Gastroesophageal sphincter (tissue), 4 donors: ENCODE data around the gene DQX1. TPM values are rescaled to one million over a fixed set of nuclear protein-coding genes. Genes with fewer than 3 reads are reported as not detected.

Experiments used
- ATAC-seq: fragments of 150-250 bp; one replicate; pipeline ENCODE4 v1.9.1; 2016; ENCODE audit warnings: mild to moderate bottlenecking, moderate library complexity
- H3K27ac ChIP-seq, 4 donors: fragments of 200-600 bp; sonication (generic) in 3 of 4; 1 replicate in 3 of 4; 2 replicates in 1 of 4; pipeline ENCODE4 v1.5.1; 2016 to 2019
- H3K27me3 ChIP-seq: fragments of 200-600 bp; sonication (generic); one replicate; pipeline ENCODE4 v1.5.1; 2019
- H3K36me3 ChIP-seq, 2 donors: fragments of 200-600 bp; sonication (generic); one replicate each; pipeline ENCODE4 v1.5.1; 2019; ENCODE audit warnings: control low read depth in 1 of 2
- H3K4me1 ChIP-seq, 3 donors: fragments of 200-600 bp; sonication (generic); 1 replicate in 2 of 3; 2 replicates in 1 of 3; pipeline ENCODE4 v1.5.1; 2016 to 2019; ENCODE audit warnings: control low read depth in 2 of 3
- H3K4me3 ChIP-seq, 2 donors: fragments of 200-600 bp; sonication (generic); one replicate each; pipeline ENCODE4 v1.5.1; 2019; ENCODE audit warnings: mild to moderate bottlenecking in 1 of 2, moderate library complexity in 1 of 2
- H3K9me3 ChIP-seq, 3 donors: fragments of 200-600 bp; sonication (generic); one replicate each; pipeline ENCODE4 v1.5.1; 2017 to 2019; ENCODE audit warnings: control low read depth in 2 of 3
- CTCF ChIP-seq, 4 experiments: fragments of 200-600 bp in 2 of 4; fragments of 450-650 bp in 2 of 4; sonication (generic) in 1 of 4; IDR thresholded peaks; one replicate each; pipeline ENCODE4 v1.5.1; 2017 to 2019; ENCODE audit warnings: antibody characterized with exemption in 4 of 4, mild to moderate bottlenecking in 2 of 4, moderate library complexity in 2 of 4
- EP300 ChIP-seq: sonication (generic); formaldehyde crosslinking; IDR thresholded peaks from one replicate; pipeline ENCODE4 v1.6.1; 2017; ENCODE audit warnings: antibody characterized with exemption, mild to moderate bottlenecking
- POLR2A ChIP-seq, 2 donors: fragments of 450-650 bp; IDR thresholded peaks; one replicate each; pipeline ENCODE4 v1.6.1; 2017; ENCODE audit warnings: antibody characterized with exemption in 2 of 2, mild to moderate bottlenecking in 2 of 2, moderate library complexity in 1 of 2
- POLR2AphosphoS5 ChIP-seq: sonication (generic); formaldehyde crosslinking; IDR thresholded peaks from one replicate; pipeline ENCODE4 v1.6.1; 2017; ENCODE audit warnings: antibody characterized with exemption
- whole genome bisulfite sequencing, 2 donors: methylation state at CpG; one replicate each; pipeline ENCODE4 v1.1.5; 2018; ENCODE audit warnings: low coverage in 1 of 2; 5-methylcytosine and 5-hydroxymethylcytosine counted together
- total RNA-seq, 4 donors: library from RNA; depleted of rRNA; stranded (reverse); fragments of >200 nt; gene quantifications; one replicate each; pipeline ENCODE4 v1.1.0, GENCODE V29; 2016

The DQX1 gene
- total RNA-seq, 4 donors from 2014 or later: not detected

- Histone ChIP-seq H3K4me1 (no peaks in the 10 kb centered on the region), H3K36me3 (no peaks in the 10 kb centered on the region), H3K4me3 (no peak overlapping the region), H3K27ac (no peak overlapping the region), H3K9me3 (no peaks in the 10 kb centered on the region), H3K27me3 (peaks cover 33% of the 10 kb centered on the region)
- 73 to 100% methylated on average over 1 of the region's 1 CpG for WGBS, 2 donors
- TF ChIP-seq POLR2AphosphoS5 (no peak), CTCF (IDR thresholded peaks at IDR 0.05) (no peak), POLR2A (IDR thresholded peaks at IDR 0.05) (no peak), EP300 (no peak)
- no peak for ATAC-seq
Measured at GRCh38 chr2:74569686-74570085, 43.7 kb upstream of the DQX1 start.

GRCh38 chr2:74567881-74568280, 41.9 kb upstream of the DQX1 start:
- WGBS, 2 donors: 80 to 86% methylated on average over 4 to 5 of the region's 5 CpGs
- Histone ChIP-seq H3K4me1 (no peaks in the 10 kb centered on the region), H3K27ac (no peak overlapping the region), H3K36me3 (no peaks in the 10 kb centered on the region), H3K9me3 (no peaks in the 10 kb centered on the region), H3K27me3 (peaks cover 30% of the 10 kb centered on the region), H3K4me3 (no peak overlapping the region)
- no peak for ATAC-seq
- TF ChIP-seq EP300 (no peak), CTCF (IDR thresholded peaks at IDR 0.05) (no peak), POLR2AphosphoS5 (no peak), POLR2A (IDR thresholded peaks at IDR 0.05) (no peak)

GRCh38 chr2:74566754-74567085, 40.7 kb upstream of the DQX1 start:
- H3K9me3 ChIP-seq: no peaks in the 10 kb centered on the region
- no peak overlapping the region for H3K27ac ChIP-seq
- peaks cover 42% of the 10 kb centered on the region for H3K27me3 ChIP-seq
- no peaks in the 10 kb centered on the region for H3K36me3 ChIP-seq
- ATAC-seq: no peak
- H3K4me1 ChIP-seq: no peaks in the 10 kb centered on the region
- no peak overlapping the region for H3K4me3 ChIP-seq
- TF ChIP-seq POLR2AphosphoS5 (no peak), EP300 (no peak), CTCF (IDR thresholded peaks at IDR 0.05) (no peak), POLR2A (IDR thresholded peaks at IDR 0.05) (no peak)

- H3K27ac ChIP-seq: no peak overlapping the region
Measured at GRCh38 chr2:74566076-74566753, 40.2 kb upstream of the DQX1 start.

More at GRCh38 chr2:74566076-74566753, 40.2 kb upstream of the DQX1 start:
- no peak for ATAC-seq
- H3K27me3 ChIP-seq: peaks cover 47% of the 10 kb centered on the region
- TF ChIP-seq EP300: no peak
- no peak for TF ChIP-seq POLR2AphosphoS5
- TF ChIP-seq CTCF (IDR thresholded peaks at IDR 0.05): no peak
- TF ChIP-seq POLR2A (IDR thresholded peaks at IDR 0.05): no peak
- H3K4me1 ChIP-seq: no peaks in the 10 kb centered on the region
- H3K4me3 ChIP-seq: no peak overlapping the region
- H3K9me3 ChIP-seq: no peaks in the 10 kb centered on the region
- 66% methylated on average over 7 of the region's 7 CpGs for WGBS, 2 donors
- H3K36me3 ChIP-seq: no peaks in the 10 kb centered on the region
